Kidney epithelial cell (primary cell): ENCODE measurements around the gene DPF3. TPM values are rescaled to one million over a fixed set of nuclear protein-coding genes. Genes with fewer than 3 reads are reported as not detected.

Experiments used
- DNase-seq: peaks from one replicate; pipeline ENCODE4 v3.0.0-alpha.2; 2010; ENCODE audit warnings: low read depth
- H3K27me3 ChIP-seq: 2 replicates; pipeline ENCODE4 v1.6.0; 2011; ENCODE audit warnings: low read length; ENCODE audit not compliant: control insufficient read depth, insufficient read depth
- H3K36me3 ChIP-seq: 2 replicates; pipeline ENCODE4 v1.5.1; 2011; ENCODE audit warnings: low read length; ENCODE audit not compliant: control insufficient read depth, insufficient read depth
- H3K4me3 ChIP-seq: 2 replicates; pipeline ENCODE4 v1.5.1; 2011; ENCODE audit warnings: low read depth, mild to moderate bottlenecking, control low read depth, low read length
- CTCF ChIP-seq: IDR thresholded peaks from 2 replicates; pipeline ENCODE4 v1.5.1; 2011; ENCODE audit warnings: mild to moderate bottlenecking, moderate library complexity, low read length, control low read depth, inconsistent platforms; ENCODE audit not compliant: insufficient read depth, poor library complexity, severe bottlenecking
- total RNA-seq: library from RNA; depleted of rRNA; stranded (reverse); fragments of >200 nt; gene quantifications from 2 replicates; pipeline ENCODE4 v1.2.3, GENCODE V29; 2015

The DPF3 gene
- total RNA-seq, 1 donor from 2014 or later, result 0.79 TPM

GRCh38 chr14:72577521-72577920 lies 316.4 kb downstream of the DPF3 start:
- Histone ChIP-seq H3K36me3 (no peaks in the 10 kb centered on the region), H3K27me3 (no peaks in the 10 kb centered on the region), H3K4me3 (no peak overlapping the region)
- TF ChIP-seq CTCF, result no peak
- no peak for DNase-seq

GRCh38 chr14:72576258-72576657 lies 317.6 kb downstream of the DPF3 start:
- H3K4me3 ChIP-seq, result no peak overlapping the region
- H3K36me3 ChIP-seq, result no peaks in the 10 kb centered on the region
- no peak for DNase-seq
- no peak for TF ChIP-seq CTCF
- H3K27me3 ChIP-seq, result no peaks in the 10 kb centered on the region

GRCh38 chr14:72574715-72575114 lies 319.2 kb downstream of the DPF3 start:
- H3K27me3 ChIP-seq, result no peaks in the 10 kb centered on the region
- TF ChIP-seq CTCF, result no peak

GRCh38 chr14:72573725-72574417 lies 320.0 kb downstream of the DPF3 start:
- Histone ChIP-seq H3K36me3 (no peaks in the 10 kb centered on the region), H3K27me3 (no peaks in the 10 kb centered on the region), H3K4me3 (no peak overlapping the region)
- TF ChIP-seq CTCF, result no peak
- DNase-seq, result no peak

More at GRCh38 chr14:72574715-72575114, 319.2 kb downstream of the DPF3 start:
- H3K4me3 ChIP-seq, result no peak overlapping the region
- H3K36me3 ChIP-seq, result no peaks in the 10 kb centered on the region
- DNase-seq, result no peak

Other genes starting within 250 kb of the DPF3 start
- 23.1 and 45.8 TPM in 2 replicates for gene DCAF4, start 32.4 kb upstream of the DPF3 start, total RNA-seq
- 18.4 and 20.4 TPM in 2 replicates for gene ZFYVE1, start 133.0 kb upstream of the DPF3 start, total RNA-seq
- gene RBM25, start 164.4 kb upstream of the DPF3 start, total RNA-seq, result 28.2 and 30.8 TPM in 2 replicates
- 66.4 and 73.6 TPM in 2 replicates for gene PSEN1, start 242.4 kb upstream of the DPF3 start, total RNA-seq